ENCODE measurements around the gene MAPKAP1.

The MAPKAP1 gene

GRCh38 chr9:125674981-125675973 lies 31.7 kb downstream of the MAPKAP1 start:
- no peak for TF ChIP-seq CTCF (IDR thresholded peaks at IDR 0.05)
- Histone ChIP-seq H3K27me3 (ENCODE audit: control insufficient read depth, insufficient read depth, low read length) (no peaks in the 10 kb centered on the region), H3K36me3 (ENCODE audit: control insufficient read depth, insufficient read depth, low read length) (no peaks in the 10 kb centered on the region), H3K4me1 (peaks cover 2% of the 10 kb centered on the region), H3K9ac (no peak overlapping the region), H3K9me3 (ENCODE audit: control insufficient read depth, low read length) (no peaks in the 10 kb centered on the region), H3K4me3 (ENCODE audit: low read depth, low read length) (no peak overlapping the region), H3K27ac (no peak overlapping the region), H3K79me2 (no peaks in the 10 kb centered on the region), H3K4me2 (ENCODE audit: low read length) (no peak overlapping the region), H2AFZ (no peak overlapping the region)

- Histone ChIP-seq H3K4me1 (peaks cover 2% of the 10 kb centered on the region), H3K9me3 (ENCODE audit: control insufficient read depth, low read length) (no peaks in the 10 kb centered on the region), H3K4me3 (ENCODE audit: low read depth, low read length) (no peak overlapping the region), H3K9ac (no peak overlapping the region), H3K27me3 (ENCODE audit: control insufficient read depth, insufficient read depth, low read length) (no peaks in the 10 kb centered on the region), H3K79me2 (no peaks in the 10 kb centered on the region), H3K4me2 (ENCODE audit: low read length) (no peak overlapping the region), H3K27ac (no peak overlapping the region), H3K36me3 (ENCODE audit: control insufficient read depth, insufficient read depth, low read length) (no peaks in the 10 kb centered on the region), H2AFZ (no peak overlapping the region)
- TF ChIP-seq CTCF (IDR thresholded peaks at IDR 0.05): no peak
Measured at GRCh38 chr9:125672876-125673275, 34.1 kb downstream of the MAPKAP1 start.

GRCh38 chr9:125663127-125663526 lies 43.9 kb downstream of the MAPKAP1 start:
- TF ChIP-seq CTCF (IDR thresholded peaks at IDR 0.05): no peak
- H3K36me3 ChIP-seq (ENCODE audit: control insufficient read depth, insufficient read depth, low read length): no peaks in the 10 kb centered on the region
- no peak overlapping the region for H2AFZ ChIP-seq
- H3K4me3 ChIP-seq (ENCODE audit: low read depth, low read length): no peak overlapping the region
- no peak overlapping the region for H3K27ac ChIP-seq
- no peak overlapping the region for H3K4me2 ChIP-seq (ENCODE audit: low read length)
- no peaks in the 10 kb centered on the region for H3K4me1 ChIP-seq
- H3K9me3 ChIP-seq (ENCODE audit: control insufficient read depth, low read length): no peaks in the 10 kb centered on the region
- no peaks in the 10 kb centered on the region for H3K79me2 ChIP-seq
- no peak overlapping the region for H3K9ac ChIP-seq
- no peaks in the 10 kb centered on the region for H3K27me3 ChIP-seq (ENCODE audit: control insufficient read depth, insufficient read depth, low read length)

- H3K9ac ChIP-seq: no peak overlapping the region
- TF ChIP-seq CTCF (IDR thresholded peaks at IDR 0.05): no peak
- H3K9me3 ChIP-seq (ENCODE audit: control insufficient read depth, low read length): no peaks in the 10 kb centered on the region
- H3K36me3 ChIP-seq (ENCODE audit: control insufficient read depth, insufficient read depth, low read length): no peaks in the 10 kb centered on the region
- H3K79me2 ChIP-seq: peaks cover 2% of the 10 kb centered on the region
- H3K27ac ChIP-seq: no peak overlapping the region
- no peak overlapping the region for H3K4me3 ChIP-seq (ENCODE audit: low read depth, low read length)
- no peak overlapping the region for H3K4me2 ChIP-seq (ENCODE audit: low read length)
- no peaks in the 10 kb centered on the region for H3K4me1 ChIP-seq
- no peaks in the 10 kb centered on the region for H3K27me3 ChIP-seq (ENCODE audit: control insufficient read depth, insufficient read depth, low read length)
- H2AFZ ChIP-seq: no peak overlapping the region
Measured at GRCh38 chr9:125660557-125660956, 46.5 kb downstream of the MAPKAP1 start.

Data from parathyroid adenoma (tissue), 2 donors.